ENCODE data around the gene TUBG2.

TUBG2 gene

GRCh38 chr17:42613699-42614295, 45.3 kb upstream of the TUBG2 start:
- TF ChIP-seq TOX (CRISPR knock-in tag; IDR thresholded peaks at IDR 0.05; ENCODE audit: borderline replicate concordance), result no peak
- no peak for TF ChIP-seq ZNF8 (CRISPR knock-in tag; IDR thresholded peaks at IDR 0.05)
- TF ChIP-seq PPARA (CRISPR knock-in tag; IDR thresholded peaks at IDR 0.05; ENCODE audit: borderline replicate concordance), result no peak
- TF ChIP-seq, protein P1, sequence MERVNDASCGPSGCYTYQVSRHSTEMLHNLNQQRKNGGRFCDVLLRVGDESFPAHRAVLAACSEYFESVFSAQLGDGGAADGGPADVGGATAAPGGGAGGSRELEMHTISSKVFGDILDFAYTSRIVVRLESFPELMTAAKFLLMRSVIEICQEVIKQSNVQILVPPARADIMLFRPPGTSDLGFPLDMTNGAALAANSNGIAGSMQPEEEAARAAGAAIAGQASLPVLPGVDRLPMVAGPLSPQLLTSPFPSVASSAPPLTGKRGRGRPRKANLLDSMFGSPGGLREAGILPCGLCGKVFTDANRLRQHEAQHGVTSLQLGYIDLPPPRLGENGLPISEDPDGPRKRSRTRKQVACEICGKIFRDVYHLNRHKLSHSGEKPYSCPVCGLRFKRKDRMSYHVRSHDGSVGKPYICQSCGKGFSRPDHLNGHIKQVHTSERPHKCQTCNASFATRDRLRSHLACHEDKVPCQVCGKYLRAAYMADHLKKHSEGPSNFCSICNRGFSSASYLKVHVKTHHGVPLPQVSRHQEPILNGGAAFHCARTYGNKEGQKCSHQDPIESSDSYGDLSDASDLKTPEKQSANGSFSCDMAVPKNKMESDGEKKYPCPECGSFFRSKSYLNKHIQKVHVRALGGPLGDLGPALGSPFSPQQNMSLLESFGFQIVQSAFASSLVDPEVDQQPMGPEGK (CRISPR knock-in tag; IDR thresholded peaks at IDR 0.05; ENCODE audit: borderline replicate concordance), result no peak
- TF ChIP-seq BACH2 (CRISPR knock-in tag; IDR thresholded peaks at IDR 0.05; ENCODE audit: borderline replicate concordance), result no peak
- TF ChIP-seq POU6F1 (CRISPR knock-in tag; IDR thresholded peaks at IDR 0.05; ENCODE audit: borderline replicate concordance, low read depth), result no peak
- TF ChIP-seq ZNF565 (CRISPR knock-in tag; conservative IDR thresholded peaks at IDR 0.05; ENCODE audit: low read depth), result no peak
- TF ChIP-seq RARB (CRISPR knock-in tag; IDR thresholded peaks at IDR 0.05), result no peak
- TF ChIP-seq OSR1 (CRISPR knock-in tag; IDR thresholded peaks at IDR 0.05), result no peak
- TF ChIP-seq, protein P2, sequence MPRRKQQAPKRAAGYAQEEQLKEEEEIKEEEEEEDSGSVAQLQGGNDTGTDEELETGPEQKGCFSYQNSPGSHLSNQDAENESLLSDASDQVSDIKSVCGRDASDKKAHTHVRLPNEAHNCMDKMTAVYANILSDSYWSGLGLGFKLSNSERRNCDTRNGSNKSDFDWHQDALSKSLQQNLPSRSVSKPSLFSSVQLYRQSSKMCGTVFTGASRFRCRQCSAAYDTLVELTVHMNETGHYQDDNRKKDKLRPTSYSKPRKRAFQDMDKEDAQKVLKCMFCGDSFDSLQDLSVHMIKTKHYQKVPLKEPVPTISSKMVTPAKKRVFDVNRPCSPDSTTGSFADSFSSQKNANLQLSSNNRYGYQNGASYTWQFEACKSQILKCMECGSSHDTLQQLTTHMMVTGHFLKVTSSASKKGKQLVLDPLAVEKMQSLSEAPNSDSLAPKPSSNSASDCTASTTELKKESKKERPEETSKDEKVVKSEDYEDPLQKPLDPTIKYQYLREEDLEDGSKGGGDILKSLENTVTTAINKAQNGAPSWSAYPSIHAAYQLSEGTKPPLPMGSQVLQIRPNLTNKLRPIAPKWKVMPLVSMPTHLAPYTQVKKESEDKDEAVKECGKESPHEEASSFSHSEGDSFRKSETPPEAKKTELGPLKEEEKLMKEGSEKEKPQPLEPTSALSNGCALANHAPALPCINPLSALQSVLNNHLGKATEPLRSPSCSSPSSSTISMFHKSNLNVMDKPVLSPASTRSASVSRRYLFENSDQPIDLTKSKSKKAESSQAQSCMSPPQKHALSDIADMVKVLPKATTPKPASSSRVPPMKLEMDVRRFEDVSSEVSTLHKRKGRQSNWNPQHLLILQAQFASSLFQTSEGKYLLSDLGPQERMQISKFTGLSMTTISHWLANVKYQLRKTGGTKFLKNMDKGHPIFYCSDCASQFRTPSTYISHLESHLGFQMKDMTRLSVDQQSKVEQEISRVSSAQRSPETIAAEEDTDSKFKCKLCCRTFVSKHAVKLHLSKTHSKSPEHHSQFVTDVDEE (CRISPR knock-in tag; IDR thresholded peaks at IDR 0.05), result no peak
- TF ChIP-seq CSDC2 (CRISPR knock-in tag; IDR thresholded peaks at IDR 0.05), result no peak
- no peak for TF ChIP-seq SNAI2 (CRISPR knock-in tag; IDR thresholded peaks at IDR 0.05)
- no peak for TF ChIP-seq ISL1 (CRISPR knock-in tag; IDR thresholded peaks at IDR 0.05)
- TF ChIP-seq TCF4 (CRISPR knock-in tag; IDR thresholded peaks at IDR 0.05; ENCODE audit: borderline replicate concordance), result no peak
- no peak for TF ChIP-seq CREB5 (CRISPR knock-in tag; IDR thresholded peaks at IDR 0.05; ENCODE audit: low read depth)
- no peak for TF ChIP-seq ZFP30 (CRISPR knock-in tag; IDR thresholded peaks at IDR 0.05)
- no peak for TF ChIP-seq ZC3H10 (CRISPR knock-in tag; IDR thresholded peaks at IDR 0.05)

DNA sequence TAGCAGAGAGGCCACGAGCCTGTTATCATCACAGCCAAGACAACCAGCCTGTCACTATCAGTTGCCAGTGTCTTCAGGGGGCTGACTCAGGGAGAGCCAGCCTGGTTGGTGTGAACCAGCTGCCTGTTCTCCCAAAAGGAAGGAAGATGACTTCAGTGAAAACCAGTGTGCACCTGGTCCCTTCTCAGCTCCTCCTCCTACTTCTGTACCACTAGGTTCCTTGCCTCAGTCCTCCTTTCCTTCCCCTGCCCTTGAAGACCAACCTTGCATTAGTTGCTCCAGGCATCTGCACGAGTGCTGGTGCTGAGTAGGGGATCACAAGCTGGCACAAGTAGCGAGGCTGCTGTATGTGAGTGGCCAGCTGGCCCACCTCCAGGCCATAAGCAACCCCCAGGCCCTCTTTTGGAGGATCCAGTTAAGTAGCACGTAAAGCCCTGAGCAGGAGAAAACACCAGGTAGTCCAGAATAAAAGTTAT, 41.1 kb upstream of the TUBG2 start:
- ATAC-seq, result peak; percentile 39
- TF ChIP-seq, protein P2 (CRISPR knock-in tag; IDR thresholded peaks at IDR 0.05), result no peak
- TF ChIP-seq ZC3H10 (CRISPR knock-in tag; IDR thresholded peaks at IDR 0.05), result no peak
- no peak for TF ChIP-seq ISL1 (CRISPR knock-in tag; IDR thresholded peaks at IDR 0.05)
- no peak for TF ChIP-seq SNAI2 (CRISPR knock-in tag; IDR thresholded peaks at IDR 0.05)
- TF ChIP-seq, protein P1 (CRISPR knock-in tag; IDR thresholded peaks at IDR 0.05; ENCODE audit: borderline replicate concordance), result no peak
- no peak for TF ChIP-seq CSRNP3 (CRISPR knock-in tag; IDR thresholded peaks at IDR 0.05)
- TF ChIP-seq CSDC2 (CRISPR knock-in tag; IDR thresholded peaks at IDR 0.05), result no peak
- no peak for TF ChIP-seq ZFP3 (CRISPR knock-in tag; IDR thresholded peaks at IDR 0.05)
- no peak for TF ChIP-seq OSR1 (CRISPR knock-in tag; IDR thresholded peaks at IDR 0.05)
- TF ChIP-seq ZNF8 (CRISPR knock-in tag; IDR thresholded peaks at IDR 0.05), result no peak
- no peak for TF ChIP-seq POU6F1 (CRISPR knock-in tag; IDR thresholded peaks at IDR 0.05; ENCODE audit: borderline replicate concordance, low read depth)

More at GRCh38 chr17:42613699-42614295, 45.3 kb upstream of the TUBG2 start:
- ATAC-seq, result no peak
